ENCODE measurements around the gene NAGS.
"Not testable (repeated sequence)": the region's sequence is repeated elsewhere in the genome, so short reads cannot be mapped to it uniquely, and the experiment has no call there.

The NAGS gene, protein sequence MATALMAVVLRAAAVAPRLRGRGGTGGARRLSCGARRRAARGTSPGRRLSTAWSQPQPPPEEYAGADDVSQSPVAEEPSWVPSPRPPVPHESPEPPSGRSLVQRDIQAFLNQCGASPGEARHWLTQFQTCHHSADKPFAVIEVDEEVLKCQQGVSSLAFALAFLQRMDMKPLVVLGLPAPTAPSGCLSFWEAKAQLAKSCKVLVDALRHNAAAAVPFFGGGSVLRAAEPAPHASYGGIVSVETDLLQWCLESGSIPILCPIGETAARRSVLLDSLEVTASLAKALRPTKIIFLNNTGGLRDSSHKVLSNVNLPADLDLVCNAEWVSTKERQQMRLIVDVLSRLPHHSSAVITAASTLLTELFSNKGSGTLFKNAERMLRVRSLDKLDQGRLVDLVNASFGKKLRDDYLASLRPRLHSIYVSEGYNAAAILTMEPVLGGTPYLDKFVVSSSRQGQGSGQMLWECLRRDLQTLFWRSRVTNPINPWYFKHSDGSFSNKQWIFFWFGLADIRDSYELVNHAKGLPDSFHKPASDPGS

DNA sequence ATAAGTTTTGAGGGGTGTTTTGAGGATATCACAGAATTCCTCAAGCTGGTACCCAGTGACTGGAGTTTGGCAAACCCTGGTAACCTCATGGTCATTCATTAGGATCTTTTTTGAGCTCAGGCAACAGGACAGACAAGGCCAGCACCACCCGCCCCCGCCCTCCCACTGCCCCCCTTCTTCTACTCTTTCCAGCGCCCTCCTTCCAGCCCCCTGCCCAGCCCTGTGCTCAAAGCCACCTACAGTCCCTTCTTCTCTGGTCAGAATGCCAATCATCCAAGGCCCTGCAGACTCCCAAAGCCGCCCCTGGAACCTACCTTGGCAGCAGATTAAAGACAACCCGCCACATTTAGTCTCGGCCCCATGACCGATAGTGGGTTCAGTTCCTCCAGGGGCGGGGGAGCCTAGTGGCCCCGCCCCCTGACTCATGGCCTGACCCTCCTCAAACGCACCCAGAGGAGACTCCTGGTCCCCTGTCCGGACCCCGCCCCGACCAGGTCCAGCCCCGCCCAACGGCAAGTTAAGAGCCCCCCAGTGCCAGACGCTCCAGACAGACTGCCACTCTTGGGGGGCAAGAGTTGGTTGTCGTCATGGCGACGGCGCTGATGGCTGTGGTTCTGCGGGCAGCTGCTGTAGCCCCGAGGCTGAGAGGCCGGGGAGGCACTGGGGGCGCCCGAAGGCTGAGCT is at the start of gene NAGS:
NAGS (plus strand) TSS at position 546 of the 684 bp plus-strand sequence; CDS start at position 588, 42 bp downstream.
- no peak for DNase-seq (ENCODE audit: low read depth)

DNA sequence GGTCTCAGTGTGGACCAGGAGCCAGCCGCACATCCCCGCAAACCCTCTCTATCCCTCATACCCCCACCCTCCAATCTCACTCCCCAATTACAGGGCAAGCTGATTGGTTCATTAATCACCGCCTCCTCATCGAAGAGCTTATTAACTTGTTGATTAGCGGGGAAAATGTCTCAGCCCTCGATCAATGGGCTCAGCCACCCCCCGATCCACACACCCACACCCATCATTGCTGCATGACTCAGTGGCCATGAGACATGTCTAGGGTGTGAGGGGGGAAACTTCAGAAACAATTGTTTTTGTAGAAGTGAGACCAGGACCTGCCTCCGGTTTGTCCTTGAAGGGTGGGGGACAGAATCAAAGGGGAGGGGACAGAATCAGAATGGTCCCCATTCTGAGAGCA is 48.2 kb upstream of the NAGS start:
- DNase-seq (ENCODE audit: low read depth): no peak

DNA sequence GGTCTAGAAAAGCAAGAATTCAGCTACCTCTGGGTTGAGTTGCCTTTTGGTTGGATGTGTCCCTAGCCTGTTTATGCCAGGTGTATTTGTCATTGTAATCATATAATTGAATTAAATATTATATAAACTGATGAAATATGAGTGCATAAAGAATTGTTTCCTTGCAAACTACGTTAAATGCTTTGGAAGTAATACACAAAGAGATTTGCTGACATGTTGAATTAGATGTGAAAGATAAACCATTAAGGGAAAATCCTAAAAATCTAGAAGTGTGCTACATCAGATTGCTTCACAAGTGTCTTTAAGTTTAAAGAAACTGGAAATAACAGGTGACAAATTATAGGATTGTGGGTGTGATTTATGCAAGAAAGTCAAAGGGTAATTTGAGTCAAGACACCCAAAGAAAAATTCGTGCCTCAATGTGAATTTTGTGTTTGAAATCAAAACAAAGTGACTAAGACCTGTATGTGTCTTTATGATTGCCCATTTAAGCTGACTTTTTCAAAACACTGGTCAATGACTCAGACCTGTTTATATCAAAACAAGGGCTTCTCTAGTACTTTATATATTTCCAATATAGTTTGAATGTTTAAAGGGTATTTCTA is 45.6 kb upstream of the NAGS start:
- no peak for DNase-seq (ENCODE audit: low read depth)

DNA sequence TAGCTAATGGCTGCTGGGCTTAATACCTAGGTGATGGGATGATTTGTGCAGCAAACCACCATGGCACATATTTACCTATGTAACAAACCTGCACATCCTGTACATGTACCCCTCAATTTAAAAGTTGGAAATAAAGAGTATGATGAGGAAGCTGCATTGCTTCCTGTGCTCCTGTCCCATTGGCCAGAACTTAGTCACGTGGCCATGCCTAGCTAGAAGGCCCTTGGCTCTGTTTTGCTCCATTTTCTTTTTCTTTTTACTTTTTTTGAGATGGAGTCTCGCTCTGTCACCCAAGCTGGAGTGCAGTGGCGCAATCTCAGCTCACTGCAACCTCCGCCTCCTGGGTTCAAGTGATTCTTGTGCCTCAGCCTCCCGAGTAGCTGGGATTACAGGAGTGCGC is 43.1 kb upstream of the NAGS start:
- not testable (repeated sequence) for DNase-seq (ENCODE audit: low read depth)

DNA sequence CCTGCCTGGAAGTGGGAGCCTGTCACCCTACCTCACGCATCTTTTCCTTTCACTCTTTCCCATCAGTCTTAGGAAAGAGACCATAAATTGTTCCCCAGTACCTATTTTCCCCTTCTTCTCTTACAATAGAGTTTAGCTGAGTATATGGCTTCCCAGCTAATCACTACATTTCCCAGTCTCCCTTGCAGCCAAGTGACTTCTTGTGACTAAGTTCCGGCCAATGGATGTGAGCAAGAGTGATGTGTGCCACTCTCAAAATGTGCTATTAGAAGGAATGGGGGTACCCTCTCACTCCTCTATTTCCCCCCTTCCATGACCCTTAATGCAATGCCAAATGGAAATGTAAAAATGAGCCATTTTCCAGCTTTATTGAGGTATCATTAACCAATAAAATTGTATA is 42.5 kb upstream of the NAGS start:
- DNase-seq (ENCODE audit: low read depth): no peak

DNA sequence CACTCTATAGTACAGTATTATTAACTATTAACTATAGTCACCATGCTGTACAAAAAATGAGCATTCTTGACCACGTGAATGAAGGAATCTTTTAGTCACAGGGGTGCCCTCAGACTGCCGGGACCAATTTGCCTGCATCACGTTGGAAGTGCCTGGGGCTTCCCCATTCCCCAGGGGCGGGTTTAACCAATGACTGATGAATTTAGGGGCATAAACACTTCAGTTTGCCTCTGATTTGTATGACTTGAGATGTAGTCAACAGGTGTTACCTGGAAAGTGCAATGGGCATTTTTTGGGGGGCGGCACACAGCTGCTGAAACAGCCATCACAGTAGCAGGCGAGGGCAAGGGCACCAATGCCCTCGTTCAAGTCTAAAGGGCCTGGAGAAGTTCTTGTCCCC is 41.9 kb upstream of the NAGS start:
- no peak for DNase-seq (ENCODE audit: low read depth)

DNA sequence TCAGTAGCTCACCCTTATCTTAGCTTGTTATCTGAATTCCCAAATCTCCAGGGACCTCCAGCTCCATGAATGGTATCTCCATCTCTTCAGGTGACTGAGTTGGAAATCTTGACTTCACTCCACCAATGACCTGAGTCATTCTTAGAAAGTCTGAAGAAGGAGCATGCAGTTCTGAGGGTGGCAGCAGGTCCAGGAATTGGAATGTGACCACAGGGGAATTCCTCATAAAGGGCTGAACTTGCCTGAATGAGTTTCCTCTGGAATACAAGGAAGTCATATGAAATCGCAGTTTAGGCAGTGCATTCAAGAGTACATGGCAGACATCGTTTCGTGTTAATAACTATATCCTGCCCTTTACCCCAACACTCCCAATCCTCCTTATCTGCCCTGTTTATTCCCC is 38.1 kb upstream of the NAGS start:
- no peak for DNase-seq (ENCODE audit: low read depth)

DNA sequence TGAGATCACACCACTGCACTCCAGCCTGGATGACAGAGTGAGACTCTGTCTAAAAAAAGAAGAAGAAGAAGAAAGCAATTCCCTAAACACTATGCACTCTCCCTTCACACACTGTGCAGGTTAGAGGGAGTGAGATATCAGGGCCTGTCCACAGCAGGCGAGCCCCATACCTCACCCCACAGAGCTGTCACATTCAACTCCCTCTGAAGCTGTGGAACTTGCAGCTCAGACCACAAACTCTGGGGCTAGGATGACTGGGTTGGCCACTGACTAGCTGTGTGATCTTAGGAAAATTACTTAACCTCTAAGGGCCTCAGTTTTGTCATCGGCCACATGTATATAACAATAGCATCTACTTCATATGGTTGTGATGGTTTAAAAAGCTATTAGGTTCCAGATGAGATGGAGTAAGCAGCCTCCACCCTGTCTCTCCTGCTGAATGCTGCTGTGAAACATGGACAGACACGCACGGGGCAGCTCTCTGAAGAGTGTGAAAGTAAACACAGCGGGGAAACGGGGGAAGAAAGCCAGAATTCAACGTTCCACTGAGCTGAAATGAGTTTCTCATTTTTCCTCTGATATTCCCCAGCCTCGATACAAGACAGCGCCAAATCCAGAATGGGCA is 37.1 kb upstream of the NAGS start:
- no peak for DNase-seq (ENCODE audit: low read depth)

DNA sequence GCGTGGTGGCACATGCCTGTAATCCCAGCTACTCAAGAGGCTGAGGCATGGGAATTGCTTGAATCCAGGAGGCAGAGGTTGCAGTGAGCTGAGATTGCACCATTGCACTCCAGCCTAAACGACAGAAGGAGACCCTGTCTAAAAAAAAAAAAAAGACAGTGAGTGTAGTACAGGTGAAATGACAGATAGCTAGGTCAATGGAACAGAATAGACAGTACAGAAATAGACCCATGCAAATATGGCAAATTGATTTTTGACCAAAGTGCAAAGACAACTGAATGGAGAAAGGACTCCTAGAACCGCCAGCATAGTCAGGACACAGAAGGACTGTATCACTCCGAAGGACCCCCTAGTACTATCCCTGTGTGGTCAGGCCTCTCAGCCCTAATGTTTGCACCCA is 34.1 kb upstream of the NAGS start:
- DNase-seq (ENCODE audit: low read depth): no peak

DNA sequence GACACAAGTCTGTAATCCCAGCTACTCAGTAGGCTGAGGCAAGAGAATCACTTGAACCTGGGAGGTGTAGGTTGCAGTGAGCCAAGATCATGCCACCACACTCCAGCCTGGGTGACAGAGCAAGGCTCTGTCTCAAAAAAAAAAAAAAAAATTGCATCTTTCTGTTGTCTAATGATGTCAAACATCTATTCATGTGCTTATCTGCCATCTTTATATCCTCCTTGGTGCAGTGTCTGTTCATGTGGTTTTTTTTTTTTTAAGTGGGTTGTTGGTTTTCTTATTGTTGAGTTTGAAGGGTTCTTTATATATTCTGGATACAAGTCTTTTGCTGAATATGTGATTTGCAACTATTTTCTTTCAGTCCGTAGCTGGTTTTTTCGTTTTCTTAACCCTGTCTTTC is 33.0 kb upstream of the NAGS start:
- DNase-seq (ENCODE audit: low read depth): not testable (repeated sequence)

DNA sequence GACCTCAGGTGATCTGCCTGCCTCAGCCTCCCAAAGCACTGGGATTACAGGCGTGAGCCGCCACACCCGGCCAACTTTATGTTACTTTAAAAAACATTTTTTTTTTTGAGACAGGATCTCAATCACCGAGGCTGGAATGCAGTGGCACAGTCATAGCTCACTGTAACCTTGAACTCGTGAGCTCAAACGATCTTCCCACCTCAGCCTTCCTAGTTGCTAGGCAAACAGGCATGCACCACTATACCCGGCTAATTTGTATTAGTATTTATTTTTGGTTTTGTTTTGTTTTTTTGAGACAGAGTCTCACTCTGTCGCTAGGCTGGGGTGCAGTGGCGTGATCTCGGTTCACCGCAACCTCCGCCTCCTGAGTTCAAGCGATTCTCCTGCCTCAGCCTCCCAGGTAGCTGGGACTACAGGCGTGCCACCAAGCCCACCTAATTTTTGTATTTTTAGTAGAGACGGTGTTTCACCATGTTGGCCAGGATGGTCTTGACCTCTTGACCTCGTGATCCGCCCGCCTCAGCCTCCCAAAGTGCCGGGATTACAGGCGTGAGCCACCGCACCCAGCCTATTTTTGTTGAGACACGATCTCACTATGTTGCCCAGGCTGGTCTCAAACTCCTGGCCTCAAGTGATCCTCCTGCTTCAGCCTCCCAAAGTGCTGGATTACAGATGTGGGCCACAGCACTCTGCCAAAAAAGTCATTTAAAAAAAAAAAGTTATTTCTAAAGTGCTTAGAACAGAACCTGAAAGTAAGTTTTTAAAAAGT is 31.8 kb upstream of the NAGS start:
- DNase-seq (ENCODE audit: low read depth): not testable (repeated sequence)

DNA sequence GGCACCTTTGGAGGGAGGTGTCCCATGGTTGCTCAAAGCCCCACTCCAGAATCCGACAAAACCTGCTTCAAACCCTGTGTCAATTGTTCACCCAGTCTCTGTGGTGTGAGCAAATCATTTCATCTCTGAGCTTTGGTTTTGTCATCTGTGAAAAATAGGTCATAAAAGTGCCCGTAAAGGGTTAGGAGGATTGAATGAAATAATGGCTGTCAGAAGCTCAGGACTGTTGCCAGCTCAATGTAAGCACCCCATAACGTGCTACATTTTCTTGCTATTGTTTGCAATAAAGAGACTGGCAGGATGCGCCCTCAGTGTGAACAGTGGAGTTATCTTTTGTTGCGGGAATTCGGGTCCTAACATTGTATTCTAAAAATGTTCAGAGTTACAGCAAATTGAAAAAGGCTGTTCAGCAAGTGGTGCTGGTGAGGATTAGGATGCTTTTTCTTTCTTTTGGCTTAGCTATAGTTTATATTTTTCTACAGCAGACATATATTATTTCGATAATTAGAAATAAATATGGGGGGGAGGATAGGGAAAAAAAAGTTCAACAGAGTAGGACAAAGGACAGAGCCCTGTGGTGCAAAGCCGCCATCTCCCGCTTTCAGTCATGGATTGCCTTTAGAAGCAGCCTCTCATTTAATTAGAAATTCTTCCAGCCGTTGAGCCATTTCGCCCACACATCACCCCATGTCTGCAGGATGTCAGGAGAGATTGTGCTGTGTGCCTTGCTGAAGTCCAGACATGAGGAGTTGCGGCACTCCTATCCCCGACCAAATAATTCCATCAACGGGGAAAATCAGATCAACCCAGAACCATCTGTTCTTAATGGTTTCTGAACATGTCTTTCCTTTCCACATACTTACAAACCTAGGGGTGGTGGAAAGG is 29.8 kb upstream of the NAGS start:
- no peak for DNase-seq (ENCODE audit: low read depth)

DNA sequence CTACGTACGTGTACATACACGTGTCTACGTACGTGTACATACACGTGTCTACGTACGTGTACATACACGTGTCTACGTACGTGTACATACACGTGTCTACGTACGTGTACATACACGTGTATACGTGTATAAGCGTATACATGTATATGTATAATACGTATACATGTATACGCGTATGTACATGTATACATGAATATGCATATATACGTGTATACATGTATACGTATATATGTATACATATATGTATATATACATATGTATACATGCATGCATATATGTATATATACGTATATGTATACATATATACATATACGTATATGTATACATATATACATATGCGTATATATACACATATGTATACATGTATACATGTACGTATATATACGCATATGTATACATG is 28.5 kb upstream of the NAGS start:
- no peak for DNase-seq (ENCODE audit: low read depth)

DNA sequence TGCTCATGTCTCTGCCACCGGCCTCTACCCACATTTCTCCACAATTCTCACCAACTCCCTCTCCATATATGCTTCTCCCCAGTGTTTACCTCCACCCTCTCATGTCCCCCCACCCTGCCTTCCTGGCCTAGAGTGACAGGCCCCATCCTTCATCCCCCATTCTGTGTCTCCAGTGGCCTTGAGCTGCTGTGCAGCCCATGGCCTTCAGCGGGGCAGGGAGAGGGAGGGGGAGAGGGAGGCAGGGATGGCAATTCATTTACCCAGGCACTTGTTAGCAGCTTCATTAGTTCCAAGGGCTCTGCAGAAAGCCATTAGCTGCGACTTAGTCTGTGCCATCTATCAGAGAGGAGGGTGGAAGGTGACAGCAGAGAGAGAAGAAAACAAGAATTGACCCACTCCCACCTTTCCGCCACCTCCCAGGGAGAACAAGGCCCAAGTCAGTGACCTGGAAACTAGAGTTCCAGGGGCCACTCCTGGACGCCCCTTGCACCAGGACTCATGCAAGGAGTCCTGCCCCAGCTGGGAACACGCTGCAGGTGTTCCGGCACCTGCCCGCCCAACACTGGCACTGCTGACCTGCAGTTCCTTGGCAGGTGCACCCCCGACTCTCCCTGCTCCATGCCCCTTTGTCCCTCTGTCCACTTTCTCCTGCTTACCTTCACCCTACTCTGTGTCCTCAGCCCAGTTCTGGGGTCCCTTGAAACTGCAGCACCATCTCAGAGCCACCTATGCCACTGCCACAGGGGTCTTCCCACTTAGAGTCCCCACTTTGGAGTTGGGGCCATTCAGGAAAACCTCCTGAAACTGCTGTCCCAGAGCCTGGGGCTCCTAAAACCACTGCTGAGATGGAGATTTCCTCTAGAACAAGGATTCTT is 27.2 kb upstream of the NAGS start:
- no peak for DNase-seq (ENCODE audit: low read depth)

DNA sequence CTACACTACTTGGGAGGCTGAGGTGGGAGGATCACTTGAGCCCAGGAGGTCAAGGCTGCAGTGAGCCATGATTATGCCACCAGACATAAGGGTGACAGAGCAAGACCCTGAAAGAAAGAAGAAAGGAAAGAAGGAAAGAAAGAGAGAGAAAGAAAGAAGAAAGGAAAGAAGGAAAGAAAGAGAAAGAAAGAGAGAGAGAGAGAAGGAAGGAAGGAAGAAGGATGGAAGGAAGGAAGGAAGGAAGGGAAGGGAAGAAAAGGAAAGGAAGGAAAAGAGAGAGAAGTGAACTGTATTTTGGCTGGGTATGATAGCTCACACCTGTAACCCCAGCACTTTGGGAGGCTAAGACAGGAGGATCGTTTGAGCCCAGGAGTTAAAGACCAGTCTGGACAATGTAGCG is 26.3 kb upstream of the NAGS start:
- no peak for DNase-seq (ENCODE audit: low read depth)

DNA sequence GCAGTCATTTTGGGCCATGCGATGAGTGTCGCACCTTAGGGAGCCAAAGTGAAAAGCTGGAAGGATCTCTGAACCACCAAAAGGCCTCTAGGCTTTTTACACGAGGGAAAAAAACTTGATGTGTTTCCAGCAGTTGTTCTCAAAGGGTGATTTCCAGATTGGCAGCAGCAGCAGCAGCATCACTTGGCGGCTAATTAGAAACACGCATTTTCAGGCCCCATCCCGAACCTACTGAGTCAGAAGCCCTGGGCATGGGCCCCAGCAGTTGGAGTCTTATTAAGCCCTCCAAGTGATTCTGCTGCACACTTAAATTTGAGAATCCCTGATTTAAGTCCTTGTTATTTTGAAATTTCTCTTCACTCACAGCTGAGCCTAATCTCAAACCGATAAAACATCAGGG is 25.4 kb upstream of the NAGS start:
- DNase-seq (ENCODE audit: low read depth): no peak

DNA sequence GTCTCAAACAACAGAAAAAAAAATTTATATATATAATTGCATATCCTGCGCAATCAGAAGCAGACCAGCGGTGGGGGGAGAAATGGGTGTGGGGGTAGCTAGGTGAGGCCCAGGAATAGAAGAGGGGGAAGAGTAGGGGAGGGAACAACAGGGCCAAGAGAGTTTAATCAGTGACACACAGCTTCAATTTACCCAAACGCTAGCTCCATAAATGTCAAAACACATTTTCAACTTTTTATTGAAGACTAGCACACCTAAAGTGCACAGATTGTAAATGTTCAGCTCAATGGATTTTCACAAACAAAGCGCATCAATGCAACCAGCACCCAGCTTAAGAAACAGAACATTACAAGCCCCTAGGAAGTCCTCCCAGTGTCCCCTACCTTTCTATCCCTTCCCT is 24.8 kb upstream of the NAGS start:
- DNase-seq (ENCODE audit: low read depth): no peak

DNA sequence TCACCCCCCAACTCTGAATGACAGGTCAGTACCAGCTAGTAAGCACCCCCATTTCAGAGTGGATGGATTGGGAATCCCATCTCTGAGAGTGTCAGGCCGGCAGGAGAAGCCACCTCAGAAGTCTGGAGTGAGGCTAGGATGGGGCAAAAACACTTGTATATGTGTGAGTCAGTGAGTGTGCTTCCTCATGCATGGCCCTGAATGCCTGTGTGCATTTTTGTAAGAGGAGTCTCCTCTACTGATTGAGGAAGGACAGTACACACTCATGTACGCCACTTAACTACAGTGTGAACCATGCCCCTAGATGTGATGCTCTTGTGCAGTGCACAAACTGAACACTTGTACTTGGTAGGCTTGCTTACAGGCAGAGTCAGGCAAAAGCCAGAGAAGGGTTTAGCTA is 22.3 kb upstream of the NAGS start:
- DNase-seq (ENCODE audit: low read depth): no peak

DNA sequence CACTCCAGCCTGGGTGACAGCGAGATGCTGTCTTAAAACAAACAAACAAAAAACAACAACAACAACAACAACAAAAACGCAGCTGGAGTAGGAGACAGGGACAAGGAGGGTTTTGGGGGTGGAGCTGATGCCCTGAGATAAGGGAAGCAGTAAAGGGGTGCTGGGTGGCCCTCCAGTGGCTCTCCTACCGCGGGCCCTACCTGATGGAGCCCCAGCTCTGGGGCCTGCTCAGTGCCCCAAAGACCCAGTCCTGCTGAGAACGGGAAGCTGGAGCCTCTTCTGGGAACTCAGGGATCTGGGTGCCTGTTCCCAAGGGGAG is 21.3 kb upstream of the NAGS start:
- no peak for DNase-seq (ENCODE audit: low read depth)

Measured in stimulated activated CD8-positive, alpha-beta memory T cell treated with anti-CD3 and anti-CD28 coated beads, Interleukin-15, amount 100 ng/mL, for 24 hours (primary cell).